Nephron (organoid): ENCODE data around the gene TRAPPC12.

Source experiments
- H3K27ac Mint-ChIP-seq, 3 experiments: 2 replicates each; pipeline ENCODE4 v1.8.0; 2020; ENCODE audit warnings: mixed read lengths in 3 of 3, mild to moderate bottlenecking in 2 of 3, moderate library complexity in 1 of 3
- H3K27me3 Mint-ChIP-seq: 2 replicates; pipeline ENCODE4 v1.8.0; 2021; ENCODE audit warnings: low read depth, mild to moderate bottlenecking, moderate library complexity, mixed read lengths
- H3K36me3 Mint-ChIP-seq: 2 replicates; pipeline ENCODE4 v1.8.0; 2020; ENCODE audit warnings: low read depth, mixed read lengths
- H3K4me1 Mint-ChIP-seq: 2 replicates; pipeline ENCODE4 v1.8.0; 2020; ENCODE audit warnings: mixed read lengths
- H3K4me3 Mint-ChIP-seq, 3 experiments: 2 replicates each; pipeline ENCODE4 v1.8.0; 2020; ENCODE audit warnings: mild to moderate bottlenecking in 3 of 3, mixed read lengths in 3 of 3, moderate library complexity in 2 of 3
- H3K9me3 Mint-ChIP-seq: 2 replicates; pipeline ENCODE4 v1.8.0; 2020; ENCODE audit warnings: mixed read lengths
- TF ChIP-seq, protein P1 (sequence below), 3 experiments: fragments of 200-600 bp; sonication (generic); IDR thresholded peaks; one replicate each; pipeline ENCODE4 v1.5.0; 2021; ENCODE audit warnings: antibody characterized with exemption in 3 of 3; ENCODE audit not compliant: unreplicated experiment in 3 of 3

Gene TRAPPC12

DNA sequence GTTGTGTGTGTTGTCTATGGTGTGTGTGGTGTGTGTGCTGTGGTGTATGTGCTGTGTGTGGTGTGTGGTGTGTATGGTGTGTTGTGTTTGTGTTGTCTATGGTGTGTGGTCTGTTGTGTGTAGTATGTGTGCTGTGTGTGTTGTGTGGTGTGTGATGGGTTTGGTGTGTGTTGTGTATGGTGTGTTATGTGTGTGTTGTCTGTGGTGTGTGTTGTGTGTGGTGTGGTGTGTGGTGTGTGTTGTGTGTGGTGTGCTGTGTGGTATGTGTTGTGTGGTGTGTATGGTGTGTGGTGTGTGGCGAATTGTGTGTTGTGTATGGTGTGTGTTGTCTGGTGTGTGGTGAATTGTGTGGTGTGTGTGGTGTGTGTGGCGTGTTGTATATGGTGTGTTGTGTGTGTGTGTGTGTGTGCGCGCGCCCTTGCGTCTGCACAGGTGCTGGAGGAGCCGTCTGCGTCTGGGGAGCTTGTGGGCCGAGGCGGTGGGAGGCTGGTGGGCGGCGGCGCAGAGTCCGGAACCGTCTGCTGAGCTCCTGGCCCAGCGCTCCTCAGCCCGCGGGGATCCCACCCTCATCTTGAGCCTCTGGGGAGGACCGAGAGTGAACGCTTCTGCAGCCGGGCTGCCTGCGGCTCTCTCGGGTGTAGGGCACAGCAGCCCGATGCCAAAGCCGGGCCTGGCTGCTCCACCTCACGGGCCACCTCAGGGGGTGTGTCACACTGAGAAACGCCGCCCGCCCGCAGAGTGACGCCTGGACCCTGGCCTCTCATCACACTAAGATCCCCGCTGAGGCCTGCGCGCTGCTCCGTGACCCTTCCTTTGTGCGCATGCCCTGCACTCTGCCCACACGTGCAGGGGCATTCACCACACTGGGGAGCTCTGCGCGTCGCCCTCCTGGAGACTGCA, 148.6 kb downstream of the TRAPPC12 start:
- Mint-ChIP-seq H3K27me3 (no peaks in the 10 kb centered on the region), H3K27ac (no peak overlapping the region), H3K4me1 (peaks cover 18% of the 10 kb centered on the region), H3K4me3 (no peak overlapping the region), H3K9me3 (no peaks in the 10 kb centered on the region), H3K36me3 (no peaks in the 10 kb centered on the region)
- TF ChIP-seq, protein P1, sequence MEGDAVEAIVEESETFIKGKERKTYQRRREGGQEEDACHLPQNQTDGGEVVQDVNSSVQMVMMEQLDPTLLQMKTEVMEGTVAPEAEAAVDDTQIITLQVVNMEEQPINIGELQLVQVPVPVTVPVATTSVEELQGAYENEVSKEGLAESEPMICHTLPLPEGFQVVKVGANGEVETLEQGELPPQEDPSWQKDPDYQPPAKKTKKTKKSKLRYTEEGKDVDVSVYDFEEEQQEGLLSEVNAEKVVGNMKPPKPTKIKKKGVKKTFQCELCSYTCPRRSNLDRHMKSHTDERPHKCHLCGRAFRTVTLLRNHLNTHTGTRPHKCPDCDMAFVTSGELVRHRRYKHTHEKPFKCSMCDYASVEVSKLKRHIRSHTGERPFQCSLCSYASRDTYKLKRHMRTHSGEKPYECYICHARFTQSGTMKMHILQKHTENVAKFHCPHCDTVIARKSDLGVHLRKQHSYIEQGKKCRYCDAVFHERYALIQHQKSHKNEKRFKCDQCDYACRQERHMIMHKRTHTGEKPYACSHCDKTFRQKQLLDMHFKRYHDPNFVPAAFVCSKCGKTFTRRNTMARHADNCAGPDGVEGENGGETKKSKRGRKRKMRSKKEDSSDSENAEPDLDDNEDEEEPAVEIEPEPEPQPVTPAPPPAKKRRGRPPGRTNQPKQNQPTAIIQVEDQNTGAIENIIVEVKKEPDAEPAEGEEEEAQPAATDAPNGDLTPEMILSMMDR (IDR thresholded peaks at IDR 0.05; ENCODE audit: unreplicated experiment in 3 of 3) = no peak
